CD4-positive, alpha-beta T cell treated with Interleukin-17A for 1 hour (primary cell): ENCODE data around the gene TUBA3E.
"Not testable (repeated sequence)": the region's sequence is repeated elsewhere in the genome, so short reads cannot be mapped to it uniquely, and the experiment has no call there.

Source experiments
- DNase-seq: peaks from one replicate; pipeline ENCODE4 v3.0.0-alpha.2; 2020

Gene TUBA3E

GRCh38 chr2:130160838-130161705 lies 37.2 kb downstream of the TUBA3E start:
- not testable (repeated sequence) for DNase-seq

DNA sequence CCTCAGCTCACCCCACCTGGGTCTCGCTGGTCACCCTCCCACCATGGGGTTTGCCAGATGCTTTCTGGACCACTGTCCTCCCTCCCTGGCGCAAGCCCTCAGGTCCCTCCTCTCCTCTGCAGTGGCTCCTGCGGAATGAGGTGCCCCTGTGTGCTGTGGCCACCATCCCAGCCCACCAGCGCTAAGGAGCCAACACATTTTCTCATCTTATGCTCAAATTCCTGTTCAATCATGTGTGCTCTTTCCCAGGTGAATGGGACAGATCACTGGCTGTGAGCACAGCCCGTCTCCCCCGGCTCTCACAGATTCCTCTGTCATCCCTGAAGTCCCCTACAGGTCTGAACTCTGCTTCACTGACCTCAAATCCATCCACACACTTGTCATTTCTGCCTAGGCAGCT lies 38.1 kb downstream of the TUBA3E start:
- no peak for DNase-seq

DNA sequence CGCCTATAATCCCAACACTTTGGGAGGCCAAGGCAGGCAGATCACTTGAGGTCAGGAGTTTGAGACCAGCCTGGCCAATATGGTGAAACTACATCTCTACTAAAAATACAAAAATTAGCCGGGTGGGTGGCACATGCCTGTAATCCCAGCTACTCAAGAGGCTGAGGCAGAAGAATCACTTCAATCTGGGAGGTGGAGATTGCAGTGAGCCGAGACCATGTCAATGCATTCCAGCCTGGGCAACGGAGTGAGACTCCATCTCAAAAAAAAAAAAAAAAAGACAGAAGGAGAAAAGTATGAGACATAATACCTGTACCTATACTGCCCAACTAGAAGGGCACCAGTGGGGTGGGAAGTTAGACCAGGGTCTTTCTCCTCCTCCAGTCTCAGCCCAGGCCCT lies 38.9 kb downstream of the TUBA3E start:
- not testable (repeated sequence) for DNase-seq

DNA sequence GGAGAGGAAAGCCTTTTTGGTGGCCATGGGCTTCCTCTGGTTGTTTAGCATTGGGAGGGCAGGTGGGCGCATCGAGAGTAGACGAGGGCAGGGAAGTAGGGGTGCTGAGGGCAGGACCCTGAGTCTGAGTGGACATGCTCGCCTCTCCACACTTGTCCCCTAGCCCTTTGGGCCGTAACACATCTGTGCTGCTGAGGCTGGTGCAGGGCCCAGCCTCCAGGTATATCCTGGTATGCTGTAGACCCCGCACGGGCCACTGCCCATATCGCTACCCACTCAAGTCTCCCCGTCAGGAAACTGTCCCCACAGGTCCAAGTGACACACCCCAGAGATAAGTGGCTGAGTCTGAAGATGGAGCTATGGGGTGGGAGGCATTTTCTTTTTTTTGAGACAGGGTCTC lies 39.6 kb downstream of the TUBA3E start:
- no peak for DNase-seq

DNA sequence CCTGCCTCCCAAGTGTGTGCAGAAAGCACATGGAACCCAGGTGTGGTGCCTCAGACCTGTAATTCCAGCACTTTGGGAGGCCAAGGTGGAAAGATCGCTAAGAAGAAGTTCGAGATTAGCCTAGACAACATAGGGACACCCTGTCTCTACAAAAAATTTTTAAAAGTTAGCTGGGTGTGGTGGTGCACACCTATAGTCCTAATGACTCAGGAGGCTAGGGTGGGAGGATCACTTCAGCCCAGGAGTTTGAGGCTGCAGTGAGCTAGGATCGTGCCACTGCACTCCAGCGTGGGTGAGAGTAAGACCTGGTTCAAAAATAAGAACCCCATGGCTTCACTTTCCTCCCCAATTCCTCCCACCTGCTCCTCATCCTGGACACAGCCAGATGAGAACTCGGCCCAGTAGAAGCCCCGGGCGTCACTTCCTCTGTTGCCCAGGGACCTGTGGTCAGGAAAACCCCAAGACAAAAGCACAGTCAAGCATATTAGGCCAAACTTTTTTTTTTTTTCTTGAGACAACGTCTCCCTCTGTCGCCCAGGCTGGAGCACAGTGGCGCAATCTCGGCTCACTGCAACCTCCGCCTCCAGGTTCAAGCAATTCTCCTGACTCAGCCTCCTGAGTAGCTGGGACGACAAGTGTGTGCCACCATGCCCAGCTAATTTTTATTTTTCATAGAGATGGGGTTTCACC lies 40.3 kb downstream of the TUBA3E start:
- DNase-seq, result peak; percentile 13

DNA sequence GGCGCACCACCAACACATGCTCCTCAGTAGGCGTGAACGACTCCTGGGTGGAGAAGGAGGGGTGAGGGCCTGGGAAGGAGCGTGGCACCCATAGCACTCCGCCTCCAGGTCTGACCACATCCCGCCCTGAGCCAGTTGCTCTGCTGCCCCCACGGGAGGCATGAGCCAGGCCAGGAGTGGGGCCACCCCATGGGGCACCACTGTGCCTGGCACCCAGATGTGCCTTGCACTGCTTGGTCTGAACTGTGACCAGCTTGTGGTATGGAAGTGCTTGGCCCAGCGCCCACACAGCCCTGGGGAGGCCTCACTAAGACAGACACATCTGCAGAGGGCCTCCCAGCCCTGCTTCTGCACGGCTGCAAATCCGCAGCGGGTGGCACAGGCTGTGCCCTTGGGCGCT lies 40.9 kb downstream of the TUBA3E start:
- not testable (repeated sequence) for DNase-seq

- DNase-seq, result no peak
Measured at GRCh38 chr2:130156624-130157004, 41.6 kb downstream of the TUBA3E start.

- peak; percentile 8 for DNase-seq
Measured at GRCh38 chr2:130155956-130156623, 42.1 kb downstream of the TUBA3E start.

GRCh38 chr2:130154773-130155765 lies 43.2 kb downstream of the TUBA3E start:
- no peak for DNase-seq

DNA sequence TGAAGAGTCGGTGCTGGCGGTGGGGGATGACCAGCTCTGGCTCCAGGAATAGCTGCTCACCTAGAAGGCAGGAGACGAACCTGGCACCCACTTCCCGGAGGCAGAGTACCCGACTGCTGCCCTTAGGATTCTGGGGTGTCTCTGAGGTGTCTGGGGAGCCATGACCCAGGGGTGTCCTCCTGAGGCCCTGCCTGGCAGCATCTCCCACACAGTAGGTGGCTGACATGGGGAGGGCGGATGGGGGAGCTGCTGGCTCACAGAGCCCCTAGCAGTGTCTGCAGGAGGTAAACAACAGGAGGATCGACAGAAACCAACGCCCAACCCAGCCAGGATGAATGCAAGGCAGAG lies 43.8 kb downstream of the TUBA3E start:
- not testable (repeated sequence) for DNase-seq

DNA sequence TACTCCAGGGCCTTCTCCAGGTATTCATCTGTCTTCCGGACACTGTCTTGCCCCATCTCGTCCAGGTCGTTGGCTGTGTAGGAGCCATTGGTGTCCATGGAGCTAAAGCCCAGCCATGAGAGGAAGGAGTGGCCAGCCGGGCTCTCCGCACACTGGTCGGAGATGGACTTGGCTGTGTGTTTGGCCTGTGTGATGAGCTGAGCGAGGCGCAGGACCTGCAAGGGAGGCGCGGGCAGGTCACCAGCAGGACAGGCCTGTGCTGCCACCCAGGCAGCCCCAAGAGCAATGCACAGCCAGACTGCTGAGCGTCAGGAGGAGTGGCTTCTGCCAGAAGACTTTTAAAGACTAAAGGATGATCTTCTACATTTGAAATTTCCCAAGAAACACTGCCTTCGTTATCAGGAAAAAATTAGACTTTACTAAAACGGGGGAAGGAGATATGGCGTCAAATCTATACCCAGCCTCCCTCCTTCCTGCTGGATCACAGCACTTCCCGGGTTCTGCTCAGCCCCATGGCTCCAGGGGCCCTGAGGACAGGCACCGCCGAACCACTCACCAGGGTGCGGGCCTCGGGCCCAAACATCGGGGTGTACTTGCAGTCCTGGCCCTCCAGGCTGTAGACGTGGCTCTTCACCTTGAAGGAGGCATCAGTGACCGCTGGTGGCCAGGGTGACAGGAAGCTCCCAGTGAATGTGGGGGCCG lies 44.4 kb downstream of the TUBA3E start:
- not testable (repeated sequence) for DNase-seq

DNA sequence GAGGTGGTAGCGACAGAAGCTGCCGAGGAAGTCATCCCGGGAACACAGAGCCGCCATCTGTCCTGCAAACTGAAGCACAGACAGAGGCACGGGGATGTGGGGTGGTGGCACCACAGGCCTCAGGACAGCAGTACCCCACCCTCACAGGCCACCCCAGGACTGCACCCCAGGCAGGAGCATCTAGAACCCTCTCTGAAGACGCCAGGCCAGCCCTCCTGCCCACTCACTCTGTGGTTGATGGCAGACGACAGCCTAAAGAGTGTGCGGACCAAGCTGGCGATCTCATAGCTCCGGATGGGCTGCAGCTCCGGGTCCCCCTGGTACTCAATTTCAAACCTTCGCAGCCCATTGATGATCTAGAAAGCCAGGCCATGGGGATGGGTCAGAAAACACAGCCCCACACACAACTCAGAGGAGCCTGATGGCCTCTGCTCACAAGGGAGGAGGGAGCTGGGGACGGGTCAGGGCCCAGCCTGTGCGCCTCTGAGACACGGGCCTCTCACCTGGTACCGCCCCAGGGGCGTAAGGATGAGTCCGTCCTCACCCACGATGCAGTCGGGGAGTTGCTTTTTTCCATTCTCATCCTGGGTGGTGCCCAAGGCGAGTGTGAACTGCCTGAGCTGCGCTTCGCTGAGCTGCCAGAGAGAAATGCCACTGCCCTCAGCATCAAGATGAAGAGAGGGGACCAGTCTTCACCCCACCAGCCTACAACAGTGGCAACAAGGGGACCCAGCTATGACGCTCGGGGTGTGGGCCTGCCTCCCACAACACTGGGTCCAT lies 45.2 kb downstream of the TUBA3E start:
- no peak for DNase-seq

- DNase-seq, result not testable (repeated sequence)
Measured at GRCh38 chr2:130152136-130152815, 46.0 kb downstream of the TUBA3E start.

- DNase-seq, result not testable (repeated sequence)
Measured at GRCh38 chr2:130151145-130151512, 47.1 kb downstream of the TUBA3E start.

- DNase-seq, result no peak
Measured at GRCh38 chr2:130150181-130151144, 47.8 kb downstream of the TUBA3E start.

DNA sequence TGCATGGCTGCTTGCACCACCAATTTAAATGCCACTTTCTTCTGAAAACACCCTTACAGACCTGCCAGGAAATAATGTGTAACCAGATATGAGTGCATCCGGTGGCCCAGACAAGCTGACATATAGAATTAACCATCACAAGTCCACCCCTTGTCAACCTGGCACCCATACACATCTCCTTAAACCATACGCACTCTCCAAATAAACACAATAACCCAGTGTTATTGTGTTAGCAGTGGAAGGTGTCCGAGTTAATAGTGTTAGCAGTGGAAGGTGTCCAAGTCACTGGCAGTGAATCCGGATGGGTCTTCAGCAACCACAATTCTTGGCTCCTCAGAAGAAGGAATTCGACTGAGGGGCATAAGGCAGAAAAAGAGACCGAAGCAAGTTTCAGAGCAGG lies 49.7 kb downstream of the TUBA3E start:
- not testable (repeated sequence) for DNase-seq

DNA sequence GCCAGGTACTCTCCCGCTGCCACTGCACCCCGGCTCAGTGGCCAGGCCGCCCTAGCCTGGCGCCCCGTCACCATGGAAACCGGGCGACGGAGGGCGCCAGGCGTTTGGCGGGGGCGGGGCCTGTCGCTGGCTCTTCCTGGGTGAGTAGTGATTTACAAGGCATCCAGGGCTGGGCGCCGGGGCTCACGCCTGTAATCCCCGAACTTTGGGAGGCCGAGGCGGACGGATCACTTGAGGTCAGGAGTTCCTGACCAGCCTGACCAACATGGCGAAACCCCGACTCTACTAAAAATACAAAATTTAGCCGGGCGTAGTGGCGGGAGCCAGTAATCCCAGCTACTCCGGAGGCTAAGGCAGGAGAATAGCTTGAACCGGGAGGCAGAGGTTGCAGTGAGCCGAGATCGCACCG lies 53.2 kb downstream of the TUBA3E start, which contains the start of gene CCDC74B:
Gene CCDC74B (minus strand): TSS at position 107 of the 409 bp plus-strand sequence. CDS start 116 bp downstream, outside the sequence.
- DNase-seq, result peak; percentile 63

- DNase-seq, result not testable (repeated sequence)
Measured at GRCh38 chr2:130143266-130144039, 54.8 kb downstream of the TUBA3E start.
